NCI-H146 treated with DMSO at 0.1 percent for 48 hours (cell line): ENCODE data around the gene ARHGAP1.
"Not testable (repeated sequence)": the region's sequence is repeated elsewhere in the genome, so short reads cannot be mapped to it uniquely, and the experiment has no call there.

Experiments used
- DNase-seq: peaks from one replicate; lab custom pipeline; 2025; ENCODE audit not compliant: unreplicated experiment; lab: John Stamatoyannopoulos, UW

ARHGAP1 gene

DNA sequence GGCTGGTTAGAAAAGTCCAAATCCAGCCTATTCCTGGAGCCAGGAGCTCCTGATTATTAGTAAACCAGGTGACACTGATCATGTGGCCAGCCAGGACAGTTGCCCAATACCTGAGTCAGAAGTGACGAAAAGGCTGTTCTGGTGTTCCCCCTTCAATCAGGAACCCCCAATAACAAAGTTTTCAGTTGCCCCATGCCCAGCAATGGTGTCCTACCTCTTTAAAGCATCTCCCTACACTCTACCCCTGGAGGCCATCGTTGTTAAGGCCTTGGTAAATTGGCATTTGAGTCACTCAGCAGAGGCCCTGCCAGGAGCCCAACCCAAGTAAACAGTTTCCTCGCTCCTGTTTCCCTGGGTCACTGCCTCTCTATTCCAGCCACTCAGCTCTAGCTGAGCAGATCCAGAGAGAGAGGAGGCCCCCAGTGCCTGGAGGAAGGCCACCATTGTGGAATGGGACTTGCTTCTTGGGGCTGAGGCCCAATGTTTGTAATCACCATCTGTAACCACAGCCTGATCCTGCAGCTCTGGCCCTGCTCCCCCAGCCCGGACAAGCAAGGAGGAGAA is 25.0 kb downstream of the ARHGAP1 start:
- DNase-seq, result no peak

- DNase-seq, result no peak
Measured at GRCh38 chr11:46674463-46675287, 25.7 kb downstream of the ARHGAP1 start.

DNA sequence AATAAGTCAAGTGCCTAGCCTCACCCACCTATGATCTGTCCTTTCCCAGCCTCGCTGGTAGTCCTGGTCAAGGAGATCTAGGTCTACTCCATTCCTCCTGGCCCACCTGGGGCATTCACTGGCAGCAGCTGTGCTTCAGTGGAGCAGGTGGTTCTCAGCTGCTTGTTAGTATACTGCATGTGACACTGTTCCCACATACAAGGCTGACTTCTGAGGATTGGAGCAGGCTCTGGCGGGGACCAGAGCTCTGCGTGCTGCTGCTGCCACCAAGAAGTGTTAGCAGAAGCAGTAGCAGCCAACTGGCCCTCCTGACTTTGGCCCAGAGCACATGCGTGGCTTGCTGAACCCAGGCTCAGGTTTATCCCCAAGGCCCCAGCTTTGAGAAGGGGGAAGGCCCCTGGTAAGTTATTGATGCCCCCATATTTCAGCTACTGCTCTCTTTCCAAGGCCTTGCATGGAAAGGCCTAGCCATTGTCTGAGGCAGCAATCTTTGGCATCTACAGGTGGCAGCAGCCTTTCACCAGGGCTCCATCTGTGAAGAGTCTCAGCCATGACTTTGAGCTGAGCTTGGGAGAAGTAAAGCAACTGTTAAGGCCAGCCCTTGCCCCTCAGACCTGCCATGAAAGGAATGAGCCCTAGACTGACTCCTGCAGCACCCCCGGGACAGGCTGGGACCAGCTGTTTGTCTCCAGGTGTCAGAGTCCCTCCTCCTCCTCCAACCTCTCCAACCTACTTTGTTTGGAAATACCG is 26.5 kb downstream of the ARHGAP1 start:
- no peak for DNase-seq

DNA sequence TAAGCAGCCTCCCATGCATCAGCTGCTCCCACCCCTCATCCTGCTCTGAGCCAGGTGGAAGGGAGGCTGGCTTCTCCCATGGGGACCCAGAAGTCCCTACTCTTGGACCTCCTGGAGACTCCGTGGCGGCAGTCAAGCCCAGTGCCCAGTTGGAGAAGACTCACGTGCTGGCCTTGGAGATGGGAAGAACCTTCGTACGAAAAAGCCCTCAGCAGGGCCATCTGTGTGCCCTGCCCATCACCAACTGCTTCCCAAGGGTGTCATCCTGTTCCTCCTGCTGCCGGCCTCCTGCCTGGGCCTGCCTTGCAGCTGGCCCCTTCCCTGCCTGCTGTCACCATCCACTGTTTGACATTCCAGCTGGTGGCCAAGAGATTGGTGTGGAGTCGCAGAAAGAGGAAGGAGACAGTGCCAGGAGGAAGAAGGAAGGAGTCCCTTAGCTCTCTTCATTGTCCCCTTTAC is 28.0 kb downstream of the ARHGAP1 start:
- DNase-seq, result no peak

- no peak for DNase-seq
Measured at GRCh38 chr11:46671958-46672315, 28.5 kb downstream of the ARHGAP1 start.

DNA sequence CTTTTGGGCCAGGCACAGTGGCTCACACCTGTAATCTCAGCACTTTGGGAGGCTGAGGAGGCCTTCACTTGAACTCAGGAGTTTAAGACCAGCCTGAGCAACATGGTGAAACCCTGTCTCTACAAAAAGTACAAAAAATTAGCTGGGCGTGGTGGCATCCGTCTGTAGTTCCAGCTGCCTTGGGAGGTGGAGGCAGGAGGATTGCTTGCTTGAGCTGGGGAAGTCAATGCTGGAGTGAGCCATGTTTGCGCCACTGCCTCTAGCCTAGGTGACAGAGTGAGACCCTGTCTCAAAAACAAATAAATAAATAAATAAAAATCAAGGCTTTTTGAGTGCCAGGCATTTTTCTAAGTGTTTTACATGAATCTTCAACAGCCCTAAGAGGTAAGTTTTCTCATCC is 29.9 kb downstream of the ARHGAP1 start:
- not testable (repeated sequence) for DNase-seq

DNA sequence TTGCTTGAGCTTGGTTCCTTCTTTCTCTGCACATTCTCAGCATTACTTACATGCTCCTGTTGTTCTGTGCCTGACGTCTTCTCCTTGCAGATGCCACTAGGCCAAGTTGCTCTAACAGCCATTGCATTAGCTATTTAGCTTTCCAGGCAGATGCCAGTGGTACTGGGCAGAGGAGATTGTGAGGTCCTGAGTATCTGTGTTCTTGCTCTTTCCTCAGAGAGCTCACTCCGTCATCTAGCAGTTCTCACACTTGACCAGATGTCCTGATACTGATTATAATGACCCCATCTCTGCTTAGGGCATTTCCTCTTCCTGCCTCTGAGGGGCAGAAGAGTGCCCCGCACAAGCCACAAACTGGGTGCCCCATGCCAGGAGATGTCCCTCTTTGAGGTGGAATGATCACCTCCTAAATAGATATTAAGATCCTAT is 30.7 kb downstream of the ARHGAP1 start:
- no peak for DNase-seq

DNA sequence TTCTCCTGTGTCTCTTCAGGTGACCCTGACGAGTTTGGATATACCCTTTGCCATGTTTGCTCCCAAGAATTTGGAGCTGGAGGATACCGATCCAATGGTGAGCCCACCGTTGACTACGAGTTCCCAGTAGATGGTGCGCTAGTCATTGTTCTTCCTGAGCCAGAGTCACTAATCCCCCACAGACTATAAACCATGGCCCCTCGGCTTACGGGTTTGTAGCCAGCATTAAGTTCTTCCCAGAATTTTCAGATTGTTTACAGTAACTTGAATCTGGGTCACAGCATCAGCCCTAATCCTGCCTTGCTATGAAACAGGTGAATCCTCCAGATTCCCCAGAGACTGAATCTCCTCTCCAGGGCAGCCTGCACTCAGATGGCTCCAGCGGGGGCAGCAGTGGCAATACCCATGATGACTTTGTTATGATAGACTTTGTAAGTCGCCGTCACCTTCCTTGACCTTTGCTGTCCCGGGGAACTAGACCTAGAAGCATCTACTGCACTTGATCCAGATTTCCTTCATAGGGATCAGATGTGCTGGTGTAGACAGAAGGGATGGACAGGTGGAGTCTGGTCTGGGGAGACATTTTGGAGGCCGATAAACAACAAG is 31.8 kb downstream of the ARHGAP1 start:
- no peak for DNase-seq

- no peak for DNase-seq
Measured at GRCh38 chr11:46667043-46667481, 33.4 kb downstream of the ARHGAP1 start.

DNA sequence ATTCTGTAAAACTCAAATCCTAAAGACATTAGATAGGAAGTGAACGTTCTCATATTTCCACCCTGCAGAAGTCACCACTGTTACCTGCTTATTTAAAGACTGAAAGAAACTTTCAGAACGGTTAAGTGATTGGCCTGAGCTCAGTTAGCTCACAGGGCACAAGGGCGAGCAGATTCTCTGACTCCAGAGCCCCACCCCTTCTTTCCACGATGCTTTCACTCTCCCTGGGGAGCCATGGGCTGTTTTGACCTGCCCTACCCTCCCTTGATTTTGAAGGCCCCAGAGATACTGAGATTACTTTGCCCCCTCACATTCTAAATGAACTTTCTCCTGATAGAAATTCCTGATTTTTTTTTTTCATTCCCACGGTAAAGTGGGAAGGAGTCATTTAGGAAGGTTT is 33.9 kb downstream of the ARHGAP1 start:
- DNase-seq, result no peak

GRCh38 chr11:46665356-46665755 is 35.1 kb downstream of the ARHGAP1 start:
- DNase-seq, result no peak

- no peak for DNase-seq
Measured at GRCh38 chr11:46664612-46665011, 35.8 kb downstream of the ARHGAP1 start.

GRCh38 chr11:46663277-46663940 is 37.0 kb downstream of the ARHGAP1 start:
- no peak for DNase-seq

DNA sequence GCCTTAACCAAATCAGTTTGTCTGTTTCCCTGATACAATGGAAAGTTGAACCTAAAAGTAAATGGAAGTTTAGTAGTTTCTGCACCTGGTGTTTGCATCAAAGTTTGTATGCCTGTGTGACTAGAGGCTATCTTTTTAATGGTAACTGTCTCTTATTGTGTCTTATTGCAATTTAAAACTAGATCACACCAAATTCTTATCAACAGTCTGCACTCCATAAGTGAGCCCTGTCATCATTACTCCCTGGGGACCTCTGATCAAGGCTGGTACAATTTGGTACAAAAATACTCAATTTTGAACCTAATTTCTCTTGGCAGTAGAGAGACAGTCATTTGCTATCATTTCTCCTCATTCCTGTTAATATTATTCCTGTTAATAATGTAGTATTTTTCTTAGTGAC is 38.1 kb downstream of the ARHGAP1 start:
- no peak for DNase-seq

DNA sequence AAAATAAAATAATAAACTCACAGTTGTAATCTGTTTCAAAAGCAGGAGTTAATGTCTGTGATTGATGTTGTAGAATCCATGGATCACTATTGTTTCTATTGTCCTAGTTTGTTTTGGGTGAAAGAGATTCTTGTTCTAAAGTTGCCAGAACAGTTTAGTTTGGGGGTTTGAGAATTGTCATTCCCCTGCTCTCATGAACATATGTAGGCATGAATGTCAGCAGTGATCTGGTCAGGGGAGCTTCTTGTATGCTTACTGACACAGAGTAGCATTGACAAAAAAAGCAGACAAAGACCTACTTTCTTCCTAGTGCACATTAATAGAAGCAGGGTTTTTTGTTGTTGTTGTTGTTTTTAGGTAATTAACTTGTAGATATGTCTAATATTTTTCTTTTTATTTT is 38.6 kb downstream of the ARHGAP1 start:
- DNase-seq, result no peak

GRCh38 chr11:46659908-46660307 is 40.5 kb downstream of the ARHGAP1 start:
- DNase-seq, result no peak

- DNase-seq, result no peak
Measured at GRCh38 chr11:46658259-46658658, 42.2 kb downstream of the ARHGAP1 start.

GRCh38 chr11:46657186-46657585 is 43.2 kb downstream of the ARHGAP1 start:
- no peak for DNase-seq

- no peak for DNase-seq
Measured at GRCh38 chr11:46655631-46656030, 44.8 kb downstream of the ARHGAP1 start.

- no peak for DNase-seq
Measured at GRCh38 chr11:46649180-46649738, 51.2 kb downstream of the ARHGAP1 start.

- no peak for DNase-seq
Measured at GRCh38 chr11:46643986-46644385, 56.4 kb downstream of the ARHGAP1 start.
